ENCODE results near the gene GDPGP1.

DNA sequence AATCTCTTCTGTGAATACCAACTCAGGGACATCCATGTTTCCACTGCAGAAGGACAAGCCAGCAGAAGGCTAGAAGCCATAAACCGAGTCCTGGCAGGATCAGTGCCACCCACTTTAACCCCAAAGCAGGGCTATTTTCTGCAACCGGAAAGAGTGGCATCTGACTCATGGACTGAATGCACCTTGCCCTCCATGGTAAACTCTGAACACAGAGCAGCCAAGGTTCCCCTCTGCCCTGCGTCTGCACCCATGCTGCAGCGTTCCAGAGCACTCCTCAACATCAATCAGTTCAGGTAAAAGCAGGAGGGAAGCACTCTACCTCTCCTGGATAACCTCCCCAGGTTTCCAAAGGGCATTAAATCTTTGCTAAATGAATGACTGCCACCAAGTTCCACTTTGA lies 30.7 kb downstream of the GDPGP1 start:
- TF ChIP-seq MAFK (IDR thresholded peaks at IDR 0.05; ENCODE audit: low read depth, low read length): no peak
- no peak for TF ChIP-seq POLR2A (IDR thresholded peaks at IDR 0.05; ENCODE audit: low read depth, low read length)
- TF ChIP-seq, protein P1, sequence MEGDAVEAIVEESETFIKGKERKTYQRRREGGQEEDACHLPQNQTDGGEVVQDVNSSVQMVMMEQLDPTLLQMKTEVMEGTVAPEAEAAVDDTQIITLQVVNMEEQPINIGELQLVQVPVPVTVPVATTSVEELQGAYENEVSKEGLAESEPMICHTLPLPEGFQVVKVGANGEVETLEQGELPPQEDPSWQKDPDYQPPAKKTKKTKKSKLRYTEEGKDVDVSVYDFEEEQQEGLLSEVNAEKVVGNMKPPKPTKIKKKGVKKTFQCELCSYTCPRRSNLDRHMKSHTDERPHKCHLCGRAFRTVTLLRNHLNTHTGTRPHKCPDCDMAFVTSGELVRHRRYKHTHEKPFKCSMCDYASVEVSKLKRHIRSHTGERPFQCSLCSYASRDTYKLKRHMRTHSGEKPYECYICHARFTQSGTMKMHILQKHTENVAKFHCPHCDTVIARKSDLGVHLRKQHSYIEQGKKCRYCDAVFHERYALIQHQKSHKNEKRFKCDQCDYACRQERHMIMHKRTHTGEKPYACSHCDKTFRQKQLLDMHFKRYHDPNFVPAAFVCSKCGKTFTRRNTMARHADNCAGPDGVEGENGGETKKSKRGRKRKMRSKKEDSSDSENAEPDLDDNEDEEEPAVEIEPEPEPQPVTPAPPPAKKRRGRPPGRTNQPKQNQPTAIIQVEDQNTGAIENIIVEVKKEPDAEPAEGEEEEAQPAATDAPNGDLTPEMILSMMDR (conservative IDR thresholded peaks at IDR 0.05; ENCODE audit: low read depth, low read length): no peak
- no peak for TF ChIP-seq CHD1 (IDR thresholded peaks at IDR 0.05; ENCODE audit: low read depth, low read length)
- TF ChIP-seq BHLHE40 (IDR thresholded peaks at IDR 0.05; ENCODE audit: low read depth, low read length): no peak
